ENCODE measurements around the gene ZNF724. TPM values are rescaled to one million over a fixed set of nuclear protein-coding genes. Genes with fewer than 3 reads are reported as not detected.
"Not testable (repeated sequence)": the region's sequence is repeated elsewhere in the genome, so short reads cannot be mapped to it uniquely, and the experiment has no call there.

The ZNF724 gene
- total RNA-seq, 4 donors from 2014 or later = 0.95 to 5.9 (median 3.7) TPM

GRCh38 chr19:23260956-23261355 lies 10.8 kb upstream of the ZNF724 start:
- 80 to 84% methylated on average over 5 of the region's 5 CpGs for WGBS, 2 donors
- Histone ChIP-seq H3K9me3 (peaks cover 0 to 7% (median 0%) of the 10 kb centered on the region in 3 donors), H3K27me3 (no peaks in the 10 kb centered on the region), H3K4me1 (no peaks in the 10 kb centered on the region), H3K36me3 (peaks cover 0 to 43% (median 0%) of the 10 kb centered on the region in 3 donors), H3K27ac (no peak overlapping the region), H3K4me3 (no peak overlapping the region)
- no peak for TF ChIP-seq POLR2A (IDR thresholded peaks at IDR 0.05)
- TF ChIP-seq CTCF (IDR thresholded peaks at IDR 0.05) = no peak
- no peak for DNase-seq
- intact Hi-C loops (cut with DNase I) = no loop called here

GRCh38 chr19:23259961-23260360 lies 9.8 kb upstream of the ZNF724 start:
- Histone ChIP-seq H3K27ac (no peak overlapping the region), H3K4me1 (no peaks in the 10 kb centered on the region), H3K4me3 (no peak overlapping the region), H3K36me3 (peaks cover 0 to 43% (median 0%) of the 10 kb centered on the region in 3 donors), H3K27me3 (no peaks in the 10 kb centered on the region), H3K9me3 (peaks cover 0 to 7% (median 0%) of the 10 kb centered on the region in 3 donors)
- intact Hi-C loops (cut with DNase I) = no loop called here
- no peak for TF ChIP-seq CTCF (IDR thresholded peaks at IDR 0.05)
- WGBS, 2 donors = 76 to 88% methylated on average over 2 of the region's 2 CpGs
- DNase-seq = no peak

- H3K36me3 ChIP-seq = peaks cover 0 to 25% (median 0%) of the 10 kb centered on the region in 3 donors
- H3K27me3 ChIP-seq = no peaks in the 10 kb centered on the region
- H3K4me3 ChIP-seq = no peak overlapping the region
- H3K27ac ChIP-seq = no peak overlapping the region
- TF ChIP-seq CTCF (IDR thresholded peaks at IDR 0.05) (no peak), POLR2A (IDR thresholded peaks at IDR 0.05) (no peak)
- intact Hi-C loops (cut with DNase I) = no loop called here
- H3K4me1 ChIP-seq = no peaks in the 10 kb centered on the region
- 92 to 100% methylated on average over 1 of the region's 4 CpGs for WGBS, 2 donors
- DNase-seq = no peak
- peaks cover 0 to 7% (median 0%) of the 10 kb centered on the region in 3 donors for H3K9me3 ChIP-seq
These were observed 5.5 kb upstream of the ZNF724 start for GRCh38 chr19:23255700-23256099.

- Histone ChIP-seq H3K36me3 (peaks cover 0 to 11% (median 0%) of the 10 kb centered on the region in 3 donors), H3K27ac (no peak overlapping the region), H3K27me3 (no peaks in the 10 kb centered on the region), H3K4me3 (no peak overlapping the region), H3K9me3 (peaks cover 0 to 7% (median 0%) of the 10 kb centered on the region in 3 donors), H3K4me1 (peaks cover 1 to 5% (median 4%) of the 10 kb centered on the region in 3 donors)
- 24 to 32% methylated on average over 5 of the region's 5 CpGs for whole genome bisulfite sequencing, 2 donors
- intact Hi-C loops (cut with DNase I) = no loop called here
- no peak for DNase-seq
- no peak for TF ChIP-seq CTCF (IDR thresholded peaks at IDR 0.05)
- no peak for TF ChIP-seq POLR2A (IDR thresholded peaks at IDR 0.05)
These were observed 4.1 kb upstream of the ZNF724 start for GRCh38 chr19:23254141-23254910.

- H3K9me3 ChIP-seq; intact Hi-C loops (cut with DNase I); H3K27ac ChIP-seq; H3K36me3 ChIP-seq; DNase-seq; H3K27me3 ChIP-seq; H3K4me3 ChIP-seq: not testable (repeated sequence)
- 71 to 72% methylated on average over 2 to 3 of the region's 3 CpGs for WGBS, 2 donors
- peaks cover 4 to 13% (median 8%) of the 10 kb centered on the region in 3 donors for H3K4me1 ChIP-seq
These were observed 3.1 kb upstream of the ZNF724 start for GRCh38 chr19:23253256-23253655.

All from esophagus squamous epithelium (tissue), 5 donors.